Fibroblast of peridontal ligament (primary cell): ENCODE measurements around the gene EPC1.
"Not testable (repeated sequence)": the region's sequence is repeated elsewhere in the genome, so short reads cannot be mapped to it uniquely, and the experiment has no call there.

Source experiments
- DNase-seq: peaks from one replicate; pipeline ENCODE4 v3.0.0-alpha.2; 2010; ENCODE audit errors: extremely low read depth

EPC1 gene, protein sequence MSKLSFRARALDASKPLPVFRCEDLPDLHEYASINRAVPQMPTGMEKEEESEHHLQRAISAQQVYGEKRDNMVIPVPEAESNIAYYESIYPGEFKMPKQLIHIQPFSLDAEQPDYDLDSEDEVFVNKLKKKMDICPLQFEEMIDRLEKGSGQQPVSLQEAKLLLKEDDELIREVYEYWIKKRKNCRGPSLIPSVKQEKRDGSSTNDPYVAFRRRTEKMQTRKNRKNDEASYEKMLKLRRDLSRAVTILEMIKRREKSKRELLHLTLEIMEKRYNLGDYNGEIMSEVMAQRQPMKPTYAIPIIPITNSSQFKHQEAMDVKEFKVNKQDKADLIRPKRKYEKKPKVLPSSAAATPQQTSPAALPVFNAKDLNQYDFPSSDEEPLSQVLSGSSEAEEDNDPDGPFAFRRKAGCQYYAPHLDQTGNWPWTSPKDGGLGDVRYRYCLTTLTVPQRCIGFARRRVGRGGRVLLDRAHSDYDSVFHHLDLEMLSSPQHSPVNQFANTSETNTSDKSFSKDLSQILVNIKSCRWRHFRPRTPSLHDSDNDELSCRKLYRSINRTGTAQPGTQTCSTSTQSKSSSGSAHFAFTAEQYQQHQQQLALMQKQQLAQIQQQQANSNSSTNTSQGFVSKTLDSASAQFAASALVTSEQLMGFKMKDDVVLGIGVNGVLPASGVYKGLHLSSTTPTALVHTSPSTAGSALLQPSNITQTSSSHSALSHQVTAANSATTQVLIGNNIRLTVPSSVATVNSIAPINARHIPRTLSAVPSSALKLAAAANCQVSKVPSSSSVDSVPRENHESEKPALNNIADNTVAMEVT

DNA sequence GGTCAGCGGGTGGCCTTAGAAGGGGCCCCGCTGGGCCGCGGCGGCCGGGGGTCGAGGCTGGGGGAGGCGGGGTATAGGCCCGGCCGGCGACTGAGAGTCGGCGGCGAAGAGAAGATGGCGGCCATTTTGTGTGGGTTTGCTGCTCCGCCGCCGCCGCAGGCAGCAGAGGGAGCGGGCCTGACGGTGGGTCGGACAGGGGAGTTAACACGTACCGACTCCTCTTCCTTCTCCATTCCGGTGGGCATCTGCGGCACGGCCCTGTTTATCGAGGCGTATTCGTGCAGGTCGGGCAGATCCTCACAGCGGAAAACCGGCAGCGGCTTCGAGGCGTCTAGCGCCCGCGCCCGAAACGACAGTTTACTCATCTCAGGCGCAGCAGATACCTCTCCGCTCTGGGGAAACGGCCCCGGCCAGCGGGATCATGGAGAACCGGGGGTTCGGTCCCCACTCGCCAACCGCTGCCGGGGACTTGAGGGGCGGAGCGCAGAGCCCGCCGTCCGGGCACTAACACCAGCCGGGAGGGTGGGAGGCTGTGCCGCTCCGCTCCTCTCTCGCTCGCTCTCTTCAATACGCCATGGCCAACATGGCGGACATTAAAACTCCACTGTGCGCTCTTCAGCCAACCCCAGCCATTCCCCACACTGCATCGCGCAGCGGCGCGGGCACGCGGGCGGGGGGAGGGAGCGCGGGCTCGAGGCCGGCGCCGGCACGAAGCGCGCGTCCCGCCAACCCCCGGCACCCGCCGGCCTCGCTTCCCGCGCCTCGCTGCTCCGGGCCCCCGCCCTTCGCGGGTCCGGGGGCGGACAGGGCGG is at the start of gene EPC1:
EPC1 (minus strand) TSS at position 608 of the 812 bp plus-strand sequence; CDS start at position 365, 243 bp downstream.
- peak; percentile 87 for DNase-seq

DNA sequence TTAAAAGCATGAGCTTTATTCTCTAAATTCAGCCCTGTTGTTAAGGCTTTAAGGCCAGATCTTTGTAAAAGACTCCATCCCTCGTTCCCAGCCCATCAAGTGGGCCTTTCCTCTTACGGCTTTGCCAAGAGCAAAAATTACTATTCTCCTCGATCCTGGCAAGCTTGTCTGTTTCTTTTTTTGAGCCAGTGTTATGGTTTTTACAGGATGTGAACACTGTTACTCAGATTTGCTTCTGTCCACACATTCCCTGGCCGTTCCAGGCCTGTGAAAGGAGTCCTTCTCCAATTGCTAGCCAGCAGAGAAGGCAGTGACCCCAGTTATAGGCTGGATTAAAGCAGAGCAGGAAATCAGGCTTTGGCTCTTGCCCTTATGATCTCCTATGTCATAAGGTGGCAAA is 47.0 kb upstream of the EPC1 start:
- peak; percentile 24 for DNase-seq

DNA sequence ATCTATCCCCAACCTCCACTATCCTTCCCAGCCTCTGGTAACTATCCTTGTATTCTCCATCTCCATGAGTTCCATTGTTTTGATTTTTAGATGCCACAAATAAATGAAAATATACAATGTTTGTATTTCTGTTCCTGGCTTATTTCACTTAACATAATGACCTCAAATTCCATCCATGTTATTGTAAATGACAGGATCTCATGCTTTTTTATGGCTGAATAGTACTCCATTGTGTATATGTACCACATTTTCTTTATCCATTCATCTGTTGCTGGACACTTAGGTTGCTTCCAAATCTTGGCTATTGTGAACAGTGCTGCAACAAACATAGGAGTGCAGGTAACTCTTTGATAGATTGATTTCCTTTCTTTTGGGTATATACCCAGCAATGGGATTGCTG is 45.3 kb upstream of the EPC1 start:
- not testable (repeated sequence) for DNase-seq

DNA sequence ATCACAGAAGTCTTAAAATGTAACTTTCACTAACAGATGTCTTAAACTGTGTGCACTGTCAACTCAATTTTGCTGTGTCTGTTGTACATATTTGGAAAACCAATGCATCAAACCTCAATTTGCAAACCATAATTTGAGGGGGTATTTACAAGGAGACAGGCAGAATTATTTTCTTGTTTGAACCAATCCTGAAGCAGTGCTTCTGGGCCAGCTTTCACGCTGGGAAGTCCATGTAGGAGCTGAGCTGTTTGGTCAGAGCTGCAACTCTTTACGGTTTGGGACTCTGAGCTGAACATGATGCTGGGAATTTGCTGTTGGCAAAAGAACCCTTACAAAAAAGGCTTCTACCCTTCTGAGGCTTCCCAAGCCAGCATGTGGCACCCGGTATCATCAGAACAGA is 43.2 kb upstream of the EPC1 start:
- no peak for DNase-seq

DNA sequence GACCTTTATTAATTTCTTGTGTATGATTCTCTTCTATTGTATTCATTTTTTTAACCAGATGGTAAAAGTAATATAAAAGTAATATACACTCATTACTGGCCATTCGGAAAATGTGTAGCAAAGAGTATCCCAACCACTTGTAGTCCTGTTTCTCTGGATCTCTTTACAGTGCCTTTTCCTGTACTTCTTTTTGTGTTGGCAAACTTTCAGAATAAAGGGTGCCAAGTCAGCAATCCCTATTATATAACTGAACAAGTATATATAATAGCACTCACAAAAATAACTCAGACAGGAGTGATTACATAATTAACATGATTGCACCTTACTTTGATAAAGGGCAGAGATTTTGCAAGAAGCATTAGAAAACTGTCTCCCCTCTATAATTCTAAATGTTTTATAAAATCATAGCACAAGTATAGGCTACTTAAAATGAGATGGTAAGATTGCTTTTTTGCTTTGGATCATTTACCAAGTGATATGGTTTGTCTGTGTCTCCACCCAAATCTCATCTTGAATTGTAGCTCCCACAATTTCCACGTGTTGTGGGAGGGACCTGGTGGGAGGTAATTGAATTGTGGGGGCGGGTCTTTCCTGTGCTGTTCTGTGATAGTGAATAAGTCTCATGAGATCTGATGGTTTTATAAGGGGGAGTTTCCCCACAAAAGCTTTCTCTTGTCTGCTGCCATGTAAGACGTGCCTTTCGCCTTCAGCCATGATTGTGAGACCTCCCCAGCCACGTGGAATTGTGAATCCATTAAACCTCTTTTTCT is 41.5 kb upstream of the EPC1 start:
- DNase-seq = no peak

DNA sequence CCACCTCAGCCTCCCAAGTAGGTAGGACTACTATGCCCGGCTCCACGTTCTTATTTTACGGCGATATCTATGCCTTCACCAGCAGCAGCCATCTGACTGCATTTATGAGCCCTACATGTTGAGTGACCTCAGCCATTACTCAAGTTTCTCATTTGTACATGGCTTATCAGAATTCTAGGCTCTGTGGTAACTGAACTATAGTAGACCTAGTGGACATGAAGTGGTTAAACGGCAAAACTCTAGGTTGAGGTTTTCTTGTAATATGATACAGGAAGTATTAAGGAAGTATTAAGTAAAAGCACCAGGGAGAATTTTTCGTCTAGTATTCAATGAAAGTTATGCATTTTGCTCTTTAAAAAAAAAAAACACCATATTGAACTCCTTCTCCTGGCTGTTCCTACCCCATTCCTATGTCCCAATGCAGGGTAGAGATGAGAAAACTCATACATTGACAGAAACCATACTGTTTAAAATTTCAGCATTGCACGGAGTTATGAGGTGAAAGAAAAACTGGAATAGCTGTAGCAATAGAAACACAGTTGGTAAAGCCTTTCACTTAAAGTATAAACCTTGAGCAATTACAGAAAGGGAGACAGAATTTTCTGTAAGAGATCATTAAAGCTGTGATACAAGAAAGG is 39.8 kb upstream of the EPC1 start:
- no peak for DNase-seq

DNA sequence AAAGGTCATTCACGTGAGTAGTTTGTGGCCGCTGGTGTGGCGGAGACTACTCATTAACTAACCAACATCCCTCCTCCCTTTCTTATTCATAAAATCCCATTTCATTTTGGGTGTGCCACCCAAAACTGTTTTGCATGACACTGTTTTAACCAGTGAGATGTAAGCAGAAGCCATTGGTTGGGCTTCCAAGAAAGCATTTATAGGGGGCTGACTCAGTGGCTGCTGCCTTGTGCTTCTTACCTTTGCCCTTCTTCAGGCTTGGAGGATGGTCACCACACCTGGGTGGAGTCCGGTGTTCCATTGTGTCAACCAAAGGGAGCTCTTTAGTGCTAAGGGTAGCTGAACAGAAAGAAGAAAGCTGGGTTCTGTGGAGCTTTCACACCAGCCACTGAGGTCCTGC is 37.2 kb upstream of the EPC1 start:
- DNase-seq = no peak

DNA sequence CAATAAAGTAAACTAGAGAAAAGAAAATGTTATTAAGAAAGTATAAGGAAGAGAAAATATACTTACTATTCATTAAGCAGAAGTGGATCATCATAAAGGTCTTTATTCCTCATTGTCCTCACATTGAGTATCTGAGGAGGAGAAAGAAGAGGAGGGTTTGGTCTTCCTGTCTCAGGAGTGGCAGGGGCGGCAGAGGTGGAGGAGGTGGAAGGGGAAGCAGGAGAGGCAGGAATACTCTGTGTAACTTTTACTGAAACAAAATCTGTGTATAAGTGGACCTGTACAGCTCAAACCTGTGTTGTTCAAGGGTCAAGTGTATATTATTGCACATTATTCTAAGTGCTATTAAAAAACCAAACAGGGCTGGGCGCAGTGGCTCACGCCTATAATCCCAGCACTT is 34.2 kb upstream of the EPC1 start:
- no peak for DNase-seq

DNA sequence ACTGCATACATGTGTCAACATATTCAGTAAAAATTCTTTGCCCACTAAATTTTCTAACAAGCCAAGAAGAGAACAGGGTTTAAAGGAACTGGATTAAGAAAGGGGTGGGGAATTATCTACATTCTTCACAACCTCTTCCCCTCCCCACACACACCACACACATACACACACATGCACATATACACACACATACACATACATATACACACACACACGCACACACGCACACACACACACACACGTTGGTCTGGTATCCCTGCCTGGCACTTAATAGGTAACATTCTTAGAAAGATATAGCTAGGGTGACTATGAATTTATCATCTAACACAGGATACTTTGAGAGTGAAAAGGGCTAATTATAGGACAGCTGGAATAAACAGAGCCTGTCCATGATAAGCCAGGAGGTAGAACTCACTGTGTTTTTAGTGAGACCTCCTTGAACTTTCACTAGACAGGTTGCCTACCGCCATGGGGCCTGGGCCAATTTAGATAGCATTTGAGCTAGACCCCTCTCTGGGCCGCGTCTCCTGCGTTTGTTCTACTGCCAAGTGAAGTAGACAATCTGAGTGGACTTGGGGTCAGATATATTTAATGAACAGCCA is 33.1 kb upstream of the EPC1 start:
- no peak for DNase-seq

DNA sequence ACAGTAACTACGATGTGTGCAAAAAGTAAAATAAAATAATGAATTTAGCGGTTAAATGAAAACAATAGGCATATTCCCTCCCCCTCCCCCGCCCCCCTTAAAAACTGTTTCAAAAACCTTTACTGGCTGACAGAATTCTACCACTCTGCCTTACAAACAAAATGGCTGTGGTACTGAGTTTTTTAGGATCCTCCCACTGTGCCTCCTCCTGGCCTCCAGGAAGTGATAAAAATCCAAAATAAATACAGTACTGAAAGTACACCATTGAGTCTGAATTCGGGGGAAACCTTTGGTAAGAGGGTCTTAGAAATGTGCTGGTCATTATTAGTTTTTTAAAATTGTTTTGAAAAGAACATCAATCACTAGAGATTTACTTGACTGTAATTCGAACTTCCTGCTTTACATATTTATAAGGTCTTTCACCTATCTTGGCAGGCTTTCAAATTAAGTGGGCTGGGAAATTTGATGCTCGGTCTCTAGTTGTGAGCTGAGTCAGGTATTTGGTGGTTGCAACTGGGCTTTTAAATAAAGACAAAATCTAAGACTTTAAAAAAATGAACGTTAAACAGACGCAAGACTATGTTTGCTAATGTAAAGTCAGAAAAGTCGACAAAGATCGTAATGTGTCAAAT is 32.5 kb upstream of the EPC1 start:
- peak; percentile 81 for DNase-seq

DNA sequence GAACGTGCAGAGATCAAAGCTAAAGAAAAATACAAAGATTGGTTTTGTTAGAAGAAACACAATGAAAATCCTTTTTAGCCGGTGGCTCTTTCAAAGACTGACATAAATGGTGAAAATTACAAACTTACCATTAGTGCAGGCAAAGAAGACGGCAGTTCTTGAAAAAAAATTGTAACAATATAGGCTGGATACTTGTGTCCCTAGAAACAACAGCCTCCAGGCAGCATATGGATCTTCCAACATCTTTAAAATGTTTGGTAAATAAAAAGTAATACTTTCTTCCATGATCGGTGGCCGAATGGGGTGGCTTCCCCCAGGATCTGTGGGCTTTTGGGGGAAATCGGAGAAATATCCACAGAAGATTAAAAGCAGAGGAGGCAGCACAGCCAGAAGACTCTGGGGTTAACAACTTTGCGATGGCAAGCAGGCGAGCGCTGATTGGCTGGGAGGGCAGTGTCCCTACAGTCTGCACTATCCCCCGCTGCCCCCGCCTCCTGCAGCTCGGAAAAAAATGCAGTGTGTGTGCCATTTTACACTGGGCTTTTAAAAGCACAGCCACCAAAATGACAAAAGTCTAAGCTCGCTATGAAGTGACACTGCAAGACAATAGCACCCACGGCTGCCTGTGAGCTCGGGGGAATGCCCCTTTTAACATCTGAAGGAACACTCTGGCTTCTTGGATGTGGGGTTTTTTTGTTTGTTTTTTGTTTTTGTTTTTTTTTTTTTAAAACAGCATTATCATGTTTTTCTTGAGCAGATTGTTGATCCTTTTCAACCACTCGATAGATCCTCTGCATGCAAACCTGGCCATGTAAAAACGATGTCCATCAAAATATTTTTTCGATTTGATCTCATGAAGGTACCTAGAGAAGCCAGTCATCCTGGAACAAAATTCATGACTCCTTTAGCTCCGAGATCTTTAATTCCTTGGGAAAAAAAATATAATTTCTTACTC is 31.7 kb upstream of the EPC1 start:
- DNase-seq = peak; percentile 86

DNA sequence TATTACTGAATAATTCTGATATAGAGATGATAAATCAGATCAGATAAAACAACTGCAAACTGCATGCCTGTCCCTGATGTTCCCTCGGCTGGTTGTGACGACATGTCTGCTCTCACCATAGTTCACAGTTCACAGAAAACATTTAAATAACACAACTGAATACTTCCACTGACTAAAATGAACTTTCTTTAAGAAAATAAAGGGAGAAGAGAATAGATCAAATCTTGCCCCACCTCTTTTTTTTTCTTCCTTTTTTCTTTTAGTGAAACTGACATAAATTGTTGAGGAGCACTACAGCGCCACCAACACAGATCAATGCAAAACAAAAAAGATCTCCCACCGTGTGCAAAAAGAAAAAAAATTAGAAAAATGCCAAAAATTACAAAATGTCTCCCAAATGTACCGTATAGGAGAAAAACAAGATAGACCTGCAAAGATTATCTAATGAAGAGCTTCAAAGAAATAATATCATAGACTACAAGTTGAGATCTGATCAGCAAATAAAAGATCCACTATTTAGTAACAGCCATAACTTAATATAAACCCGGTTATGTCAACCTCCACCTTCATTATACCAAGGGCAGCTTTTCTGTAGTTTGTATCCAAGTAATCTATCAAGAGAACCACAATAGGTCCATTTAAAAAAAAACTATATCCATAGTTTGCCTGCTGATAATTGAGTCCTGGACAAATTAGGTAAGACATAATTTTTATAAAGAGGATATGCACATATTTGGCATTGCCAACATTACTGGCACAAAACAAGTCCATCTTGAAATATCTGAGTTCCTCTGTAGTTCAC is 30.7 kb upstream of the EPC1 start:
- DNase-seq = peak; percentile 73

DNA sequence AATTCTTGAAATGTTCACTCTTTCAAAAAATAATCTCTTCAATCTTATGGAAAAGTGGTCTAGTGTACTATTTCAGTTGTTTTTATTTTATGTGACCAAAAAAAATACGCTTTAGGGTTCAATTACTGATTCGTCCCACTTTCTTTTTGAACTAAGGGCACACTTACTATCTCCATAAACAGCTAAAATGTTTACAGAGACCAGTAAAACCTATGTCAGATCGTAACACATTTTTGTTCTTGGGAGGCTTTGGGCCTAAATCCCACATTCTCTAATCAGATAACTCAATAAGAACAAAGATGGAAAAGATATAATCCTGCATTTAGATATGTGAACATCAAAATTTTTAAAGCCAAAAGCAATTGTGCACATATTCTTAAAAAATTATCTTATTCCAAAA is 29.8 kb upstream of the EPC1 start:
- peak; percentile 27 for DNase-seq

DNA sequence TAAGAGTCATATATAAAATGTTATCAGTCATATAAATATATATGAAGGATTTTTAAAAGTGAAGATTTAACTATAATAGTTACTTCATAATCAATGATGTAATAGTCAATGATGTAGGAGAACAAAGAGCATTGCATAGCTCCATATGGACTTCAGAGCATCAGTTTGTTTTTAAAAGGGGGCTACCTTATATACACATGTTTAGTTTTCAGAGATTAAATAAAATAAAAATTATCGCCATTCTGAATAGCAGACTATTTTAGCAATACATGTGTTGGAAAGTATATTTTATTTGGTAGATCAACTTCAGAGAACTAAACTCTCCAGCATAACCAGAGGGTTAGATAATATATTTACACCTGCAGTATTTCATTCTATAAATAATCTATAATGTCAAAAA is 29.1 kb upstream of the EPC1 start:
- DNase-seq = no peak

DNA sequence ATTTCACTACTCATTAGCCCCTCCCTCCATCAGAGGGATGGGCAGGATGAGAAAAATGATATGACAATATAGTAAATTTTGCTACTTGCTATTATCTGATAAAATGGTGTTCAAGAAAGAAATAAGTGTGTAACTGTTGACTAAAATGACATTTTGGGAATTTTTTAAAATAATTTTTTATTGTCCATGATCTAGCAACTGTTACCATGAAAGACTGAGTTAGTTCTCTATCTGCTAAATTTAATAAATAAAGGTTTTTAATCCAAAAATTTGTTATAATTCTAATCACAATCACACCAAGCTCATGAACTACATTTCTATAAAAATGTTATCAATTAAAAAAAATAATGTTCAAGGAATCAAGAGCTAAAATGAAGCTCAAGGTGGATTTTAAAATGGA is 28.7 kb upstream of the EPC1 start:
- no peak for DNase-seq

DNA sequence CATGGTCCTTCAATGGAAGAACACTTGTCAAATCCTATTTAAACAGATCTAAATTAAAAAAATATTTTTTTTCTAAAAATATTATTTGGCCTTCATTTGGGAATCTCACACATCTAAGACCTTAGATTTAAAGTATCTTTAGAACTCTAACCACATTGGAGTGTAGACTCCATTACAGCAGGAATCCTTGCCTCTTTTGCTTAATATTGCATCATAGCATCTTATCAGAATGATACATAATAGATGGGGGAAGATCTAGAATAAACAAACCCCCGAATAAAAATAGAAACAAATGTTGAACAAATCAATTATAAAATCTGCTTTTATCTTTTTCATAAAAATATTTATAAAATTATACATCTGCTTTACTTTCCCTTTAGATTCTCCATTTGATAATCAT is 27.6 kb upstream of the EPC1 start:
- DNase-seq = no peak

DNA sequence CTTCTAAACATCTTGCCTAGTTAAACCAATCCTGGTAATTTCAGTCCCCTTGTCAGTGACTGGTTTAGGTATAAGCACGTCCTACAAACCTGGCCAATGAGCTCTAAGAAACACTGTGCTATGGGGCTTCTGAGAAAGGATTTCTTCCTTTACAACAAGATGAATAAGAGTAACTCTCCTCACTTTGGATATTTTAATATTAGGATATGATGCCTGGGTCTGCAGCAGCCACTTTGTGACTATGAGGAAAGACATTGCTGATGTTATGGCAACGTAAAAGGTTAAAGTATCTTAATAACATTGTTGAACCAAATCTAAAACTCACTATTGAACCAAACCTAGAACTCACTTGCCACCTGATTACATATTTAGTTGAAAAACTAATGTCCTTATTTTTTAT is 26.5 kb upstream of the EPC1 start:
- DNase-seq = no peak

DNA sequence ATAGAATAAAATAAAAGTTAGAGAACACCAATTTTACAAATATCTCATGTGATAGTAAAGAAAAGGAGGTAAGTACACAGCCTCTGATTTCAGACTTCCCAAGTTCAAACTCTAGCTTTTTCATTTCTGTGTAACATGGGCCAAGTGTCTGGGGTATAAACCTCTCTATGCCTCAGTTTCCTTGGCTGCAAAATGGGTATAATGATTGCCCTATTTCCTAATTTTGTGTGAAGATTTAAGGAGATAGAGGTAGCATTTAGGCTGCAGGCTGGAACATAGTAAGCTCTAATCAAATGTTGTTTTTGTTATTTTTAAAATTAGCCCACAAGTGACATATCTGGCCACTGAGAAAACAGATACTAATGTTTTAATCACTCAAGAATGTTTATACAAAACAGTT is 26.1 kb upstream of the EPC1 start:
- DNase-seq = no peak
